Epidermal melanocyte (primary cell): ENCODE results near the gene TECPR2.
"Not testable (repeated sequence)": the region's sequence is repeated elsewhere in the genome, so short reads cannot be mapped to it uniquely, and the experiment has no call there.

Experiments used
- DNase-seq: peaks from one replicate; pipeline ENCODE4 v3.0.0; 2011; ENCODE audit warnings: low spot score; ENCODE audit not compliant: insufficient read length

The TECPR2 gene

DNA sequence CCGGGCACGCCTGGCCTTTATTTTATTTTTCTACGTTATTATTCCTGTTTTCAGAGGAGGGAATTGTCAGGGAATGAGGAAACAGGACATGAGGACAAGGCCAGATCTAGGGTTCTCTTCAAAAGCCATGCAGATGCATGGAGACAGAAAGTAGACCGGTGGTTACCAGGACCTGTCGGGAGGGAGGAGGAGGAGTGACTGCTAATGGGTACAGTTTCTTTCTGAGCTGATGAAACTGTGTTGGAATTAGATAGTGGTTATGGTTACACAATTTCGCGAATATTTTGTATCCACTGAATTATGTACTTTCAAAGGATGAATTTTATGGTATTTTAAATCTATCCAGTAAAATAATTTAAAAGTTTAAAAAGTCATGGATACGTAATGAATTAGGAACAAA is 31.9 kb upstream of the TECPR2 start:
- no peak for DNase-seq

DNA sequence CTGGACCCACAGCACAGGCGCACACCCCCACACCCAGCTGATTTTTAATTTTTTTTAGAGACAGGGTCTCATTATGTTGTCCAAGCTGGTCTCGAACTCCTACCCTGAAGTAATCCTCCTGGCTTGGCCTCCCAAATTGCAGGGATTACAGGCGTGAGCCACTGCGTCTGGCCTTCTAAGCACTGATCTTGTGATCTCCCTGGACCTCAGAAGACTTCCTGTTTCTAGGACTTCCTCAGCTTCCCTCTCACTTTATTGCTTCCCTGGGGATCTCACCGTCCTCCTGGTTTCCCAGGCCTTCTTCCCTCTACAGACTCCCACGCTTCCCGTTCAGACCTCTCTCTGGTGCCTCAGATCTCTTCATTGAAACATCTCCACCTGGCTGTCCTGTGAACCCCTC is 29.4 kb upstream of the TECPR2 start:
- DNase-seq = no peak

DNA sequence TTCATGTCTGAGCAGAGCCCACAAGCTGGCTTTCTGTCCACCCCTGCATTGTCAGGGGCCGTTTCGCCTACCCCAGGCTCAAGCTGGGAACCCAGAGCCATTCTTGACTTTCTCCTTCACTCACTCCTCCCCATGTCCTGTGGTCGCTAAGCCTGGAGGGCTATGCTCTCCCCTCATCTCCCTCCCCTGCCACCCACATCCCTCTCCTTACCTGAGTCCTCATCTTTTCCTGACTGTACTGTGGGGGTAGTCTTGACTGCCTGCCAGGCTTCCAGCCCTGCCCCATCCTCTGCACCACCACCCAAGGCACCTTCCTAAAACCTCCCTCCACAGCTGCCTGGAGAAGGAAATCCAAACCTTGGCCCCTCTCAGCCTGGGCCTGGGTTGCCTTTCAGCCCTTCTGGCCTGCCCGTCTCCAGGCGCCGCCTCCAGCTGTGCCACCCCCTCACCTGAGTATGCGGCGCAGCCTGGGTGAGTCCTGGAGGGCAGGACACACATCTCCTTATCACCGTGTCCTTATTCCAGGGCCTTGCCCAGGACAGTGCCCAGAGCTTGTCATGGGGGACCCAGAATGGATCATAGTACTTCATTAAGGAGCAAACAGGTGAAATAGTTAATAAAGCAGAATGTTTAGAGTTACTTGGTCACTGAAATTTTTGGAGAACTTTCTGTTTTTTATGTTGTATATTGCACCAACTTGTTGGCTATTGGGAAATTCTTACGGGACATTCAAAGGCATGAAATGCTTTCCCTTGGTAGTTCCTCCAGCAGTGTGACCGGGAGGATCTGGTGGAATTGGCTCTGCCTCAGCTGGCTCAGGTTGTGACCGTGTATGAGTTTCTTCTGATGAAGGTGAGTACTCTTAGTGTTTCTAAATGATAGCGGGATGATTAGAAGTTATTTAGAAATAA is 28.7 kb upstream of the TECPR2 start:
- DNase-seq = no peak

DNA sequence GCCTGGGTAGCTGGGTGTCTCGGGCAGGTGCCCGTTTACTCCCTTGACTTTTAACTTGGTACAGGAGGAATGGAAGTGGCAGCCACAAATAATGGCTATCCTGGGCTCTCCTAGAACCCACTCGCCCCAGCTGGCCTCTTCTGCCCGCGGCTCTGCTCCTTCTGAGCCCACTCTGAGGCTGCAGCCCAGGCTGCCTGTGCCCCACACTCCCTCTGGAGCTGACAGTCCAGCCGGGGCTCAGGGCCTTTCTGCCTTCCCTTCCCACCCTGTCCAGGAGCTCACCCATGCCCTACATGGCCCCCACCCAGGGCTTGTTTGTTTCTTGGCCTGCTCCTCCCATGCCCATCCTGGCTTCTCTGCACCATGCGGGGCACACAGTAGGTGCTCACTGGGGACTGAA is 27.6 kb upstream of the TECPR2 start:
- no peak for DNase-seq

DNA sequence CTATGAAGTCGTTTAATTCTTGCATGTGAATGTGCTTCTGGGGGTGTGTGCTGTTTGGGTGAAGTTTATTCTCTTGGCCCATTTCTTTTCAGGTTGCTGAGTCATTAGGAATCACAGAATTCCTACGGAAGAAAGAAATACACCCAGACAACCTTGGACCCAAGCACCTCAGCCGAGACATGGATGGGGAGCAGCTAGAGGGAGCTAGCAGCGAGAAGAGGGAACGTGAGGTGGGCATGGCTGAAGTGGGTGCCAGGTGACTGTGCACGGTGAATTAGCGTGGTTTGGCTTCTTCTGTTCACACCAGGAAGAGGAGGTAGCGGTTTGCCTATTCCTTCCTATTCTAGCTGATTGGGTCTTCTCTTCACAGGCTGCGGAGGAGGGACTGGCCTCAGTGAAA is 24.0 kb upstream of the TECPR2 start:
- DNase-seq = no peak

DNA sequence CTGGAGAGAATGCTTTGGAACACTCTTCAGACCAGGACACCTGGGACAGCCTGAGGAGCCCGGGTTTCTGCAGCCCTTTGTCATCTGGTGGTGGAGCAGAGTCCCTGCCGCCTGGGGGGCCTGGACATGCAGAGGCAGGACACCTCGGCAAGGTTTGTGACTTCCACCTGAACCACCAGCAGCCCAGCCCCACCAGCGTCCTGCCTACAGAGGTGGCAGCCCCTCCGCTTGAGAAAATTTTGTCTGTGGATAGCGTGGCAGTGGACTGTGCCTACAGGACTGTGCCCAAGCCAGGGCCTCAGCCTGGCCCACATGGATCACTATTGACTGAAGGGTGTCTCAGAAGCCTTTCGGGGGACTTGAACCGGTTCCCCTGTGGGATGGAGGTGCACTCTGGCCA is 21.2 kb upstream of the TECPR2 start:
- no peak for DNase-seq

DNA sequence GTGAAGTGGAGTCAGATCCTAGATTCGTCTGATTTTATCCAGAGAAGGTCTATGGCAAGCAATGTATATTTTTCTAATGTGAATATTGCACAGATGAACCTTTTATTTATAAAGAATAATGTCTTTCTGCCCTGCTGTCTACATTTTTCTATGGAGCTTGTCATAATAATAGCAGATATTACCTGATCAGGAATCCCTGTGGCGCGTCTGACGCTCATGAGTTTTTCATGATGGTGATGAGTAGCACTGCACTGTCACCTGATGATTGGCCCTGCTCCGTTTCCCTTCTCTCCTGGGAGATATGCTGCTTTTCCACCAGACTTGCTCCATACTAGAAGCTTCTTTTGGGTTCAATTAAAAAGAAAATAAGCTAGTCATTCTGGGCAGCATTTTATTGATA is 20.5 kb upstream of the TECPR2 start:
- no peak for DNase-seq

DNA sequence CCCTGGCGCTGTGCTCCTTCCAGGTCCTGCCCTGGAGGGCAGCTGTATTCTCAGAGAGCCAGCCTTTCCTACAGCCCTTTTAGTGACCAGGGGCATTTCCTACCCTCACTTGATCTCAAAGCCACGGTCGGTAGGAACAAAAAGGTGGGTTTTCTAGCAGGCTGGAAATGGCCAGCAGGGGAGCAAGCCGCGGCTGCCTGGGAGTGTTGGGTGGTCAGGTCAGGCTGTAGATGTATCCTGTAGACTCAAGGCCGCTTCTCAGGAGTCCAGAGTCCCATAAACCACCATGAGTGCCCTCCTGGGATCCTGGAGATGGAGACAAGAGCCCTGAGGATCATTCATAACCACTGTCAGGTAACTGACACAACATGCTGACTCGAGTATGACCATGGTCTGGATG is 18.7 kb upstream of the TECPR2 start:
- no peak for DNase-seq

DNA sequence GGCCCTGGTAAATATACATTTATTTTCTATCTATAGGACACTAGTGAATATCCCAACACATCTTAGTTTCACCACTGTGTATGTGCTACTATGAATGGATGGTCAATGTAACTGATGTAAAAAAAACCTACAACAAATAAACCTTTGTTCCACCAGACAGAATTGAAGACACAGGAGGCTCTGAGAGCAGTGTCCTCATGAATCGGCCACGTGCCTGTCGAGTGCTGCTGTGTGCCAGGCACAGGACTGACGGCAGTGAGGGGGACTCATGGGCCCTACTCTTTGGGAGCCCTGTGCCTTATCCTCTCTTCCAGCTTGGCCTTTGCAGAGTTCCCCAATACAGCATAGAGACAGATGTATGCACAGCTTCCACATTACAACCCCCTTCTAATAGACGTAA is 18.3 kb upstream of the TECPR2 start:
- peak; percentile 46 for DNase-seq

DNA sequence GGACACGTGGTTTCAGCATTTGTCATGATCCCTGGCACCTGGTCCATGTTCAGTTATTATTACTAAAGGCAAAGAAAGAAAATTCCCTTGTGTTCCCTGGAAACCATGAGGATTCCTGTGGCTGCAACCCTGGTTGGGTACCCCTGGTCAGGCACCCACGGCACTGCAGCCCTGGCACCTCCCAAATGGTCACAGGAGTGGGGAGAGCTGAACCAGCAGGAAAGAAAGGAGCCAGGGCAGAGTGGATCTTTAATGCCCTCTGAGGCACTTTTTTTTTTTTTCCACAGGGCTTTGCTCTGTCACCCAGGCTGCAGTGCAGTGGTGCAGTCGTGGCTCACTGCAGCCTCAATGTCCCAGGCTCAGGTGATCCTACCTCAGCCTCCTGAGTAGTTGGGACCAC is 17.5 kb upstream of the TECPR2 start:
- no peak for DNase-seq

DNA sequence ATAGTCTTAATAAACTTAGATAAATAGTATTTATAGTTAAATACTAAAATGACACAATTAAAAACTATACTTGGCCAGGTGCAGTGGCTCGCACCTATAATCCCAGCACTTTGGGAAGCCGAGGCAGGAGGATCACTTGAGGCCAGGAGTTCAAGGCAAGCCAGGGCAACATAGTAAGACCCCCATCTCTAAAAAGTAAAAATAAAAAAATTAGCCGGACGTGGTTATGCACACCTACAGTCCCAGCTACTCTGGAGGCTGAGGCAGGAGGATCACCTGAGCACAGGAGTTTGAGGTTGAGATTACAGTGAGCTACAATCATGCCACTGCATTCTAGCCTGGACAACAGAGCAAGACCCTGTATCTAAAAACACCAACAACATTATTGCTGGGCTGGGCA is 16.1 kb upstream of the TECPR2 start:
- no peak for DNase-seq

DNA sequence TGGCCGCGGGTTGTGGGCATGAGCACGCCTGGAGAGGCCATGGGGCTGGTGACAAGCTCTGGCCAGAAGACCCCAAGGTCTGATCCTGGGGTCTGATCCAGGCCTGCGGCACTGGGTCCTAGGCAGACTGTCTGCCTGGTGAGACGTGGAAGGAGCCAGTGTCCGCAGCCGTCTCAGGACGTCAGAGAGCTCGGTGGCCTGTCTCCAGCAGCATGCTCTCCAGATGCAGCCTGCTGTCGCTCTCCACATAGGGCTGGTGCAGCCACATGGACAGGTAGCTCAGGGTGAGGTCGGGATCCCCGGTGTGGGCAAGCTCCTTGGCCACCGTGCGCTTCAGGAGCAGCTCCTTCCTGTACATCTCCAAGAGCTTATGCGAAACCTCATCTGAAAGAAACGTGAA is 14.4 kb upstream of the TECPR2 start:
- DNase-seq = no peak

DNA sequence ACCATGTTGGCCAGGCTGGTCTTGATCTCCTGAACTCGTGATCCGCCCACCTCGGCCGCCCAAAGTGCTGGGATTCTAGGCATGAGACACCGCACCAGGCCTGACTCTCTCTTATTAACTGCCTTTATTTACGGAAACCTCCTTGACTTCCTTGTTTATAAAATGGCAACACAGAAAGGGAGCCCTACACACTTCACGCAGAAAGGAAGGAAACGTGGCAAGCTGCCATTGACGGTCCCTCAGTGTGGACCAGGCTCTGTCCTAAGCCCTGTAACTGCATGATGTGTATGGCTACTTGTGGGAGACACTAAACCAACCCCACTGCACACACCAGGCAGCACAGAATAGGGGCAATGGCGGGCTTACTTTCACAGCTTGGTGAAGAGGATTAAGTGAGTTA is 11.7 kb upstream of the TECPR2 start:
- no peak for DNase-seq

DNA sequence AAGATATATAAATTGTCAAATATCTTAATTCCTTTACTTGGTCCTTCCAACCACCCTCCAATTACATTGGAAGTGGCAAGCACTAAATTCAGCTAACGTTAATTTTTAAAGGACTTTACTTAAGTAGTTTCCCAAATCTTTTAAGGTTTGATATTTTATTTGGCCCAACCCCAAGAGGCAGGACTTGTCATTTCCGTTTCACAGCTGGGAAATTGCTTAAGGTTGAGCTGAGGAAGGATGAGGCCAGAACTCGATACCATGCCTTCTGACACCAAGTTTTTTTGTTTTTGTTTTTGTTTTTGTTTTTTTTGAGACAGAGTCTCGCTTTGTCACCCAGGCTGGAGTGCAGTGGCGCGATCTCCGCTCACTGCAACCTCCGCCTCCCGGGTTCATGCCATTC is 11.1 kb upstream of the TECPR2 start:
- not testable (repeated sequence) for DNase-seq

DNA sequence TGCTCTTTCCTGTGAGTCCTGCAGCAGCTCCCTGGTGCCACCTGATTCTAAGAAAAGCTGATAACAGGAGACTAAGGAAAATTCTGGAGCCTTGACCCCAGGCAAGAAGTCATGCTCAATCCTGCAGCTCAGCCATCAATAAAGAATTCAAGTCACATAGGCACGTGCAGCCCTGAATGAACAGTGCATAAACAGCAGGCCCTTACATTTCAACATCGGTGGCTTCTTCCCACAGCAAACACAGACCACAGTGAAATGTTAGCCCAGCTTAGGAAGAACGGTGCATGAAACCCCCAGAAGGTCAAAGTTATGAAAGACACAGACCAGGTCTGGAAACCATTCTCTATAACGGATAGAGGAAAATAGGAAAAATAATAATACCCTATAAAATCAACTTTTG is 10.5 kb upstream of the TECPR2 start:
- no peak for DNase-seq

DNA sequence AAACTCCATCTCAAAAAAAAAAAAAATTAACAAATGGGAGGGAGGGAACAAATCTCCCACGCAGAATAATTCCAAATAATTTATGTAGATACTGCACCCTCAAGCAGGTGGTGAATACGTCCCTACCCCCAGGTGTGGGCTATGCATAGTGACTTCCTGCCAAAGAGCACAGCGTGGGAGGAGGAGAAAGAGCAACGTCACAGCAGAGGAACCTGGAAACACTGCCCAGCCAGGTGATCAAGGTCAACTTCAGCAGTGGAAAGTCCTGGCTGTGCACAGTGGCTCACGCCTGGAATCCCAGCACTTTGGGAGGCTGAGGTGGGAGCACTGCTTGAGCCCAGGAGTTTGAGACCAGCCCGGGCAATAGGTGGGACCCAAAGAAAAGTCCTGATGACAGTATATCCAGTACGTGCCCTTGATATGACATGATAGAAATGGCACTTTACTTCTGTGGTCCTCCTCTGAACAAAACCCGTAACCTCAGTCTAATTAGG is 9.6 kb upstream of the TECPR2 start:
- no peak for DNase-seq

DNA sequence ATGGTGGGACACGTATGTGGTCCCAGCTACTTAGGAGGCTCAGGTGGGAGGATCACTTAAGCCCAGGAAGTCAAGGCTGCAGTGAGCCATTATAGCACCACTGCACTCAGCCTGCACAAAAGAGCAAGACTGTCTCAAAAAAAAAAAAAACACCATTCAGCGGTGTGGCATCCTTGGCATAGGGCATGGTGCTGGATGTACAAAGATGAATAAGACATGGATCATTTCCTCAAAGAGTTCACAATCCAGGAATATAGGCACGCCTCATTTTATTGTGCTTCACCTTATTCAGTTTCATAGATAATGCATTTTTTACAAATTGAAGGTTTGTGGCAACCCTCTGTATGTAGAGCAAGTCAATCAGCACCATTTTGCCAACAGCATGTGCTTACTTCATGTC is 6.5 kb upstream of the TECPR2 start:
- DNase-seq = no peak

DNA sequence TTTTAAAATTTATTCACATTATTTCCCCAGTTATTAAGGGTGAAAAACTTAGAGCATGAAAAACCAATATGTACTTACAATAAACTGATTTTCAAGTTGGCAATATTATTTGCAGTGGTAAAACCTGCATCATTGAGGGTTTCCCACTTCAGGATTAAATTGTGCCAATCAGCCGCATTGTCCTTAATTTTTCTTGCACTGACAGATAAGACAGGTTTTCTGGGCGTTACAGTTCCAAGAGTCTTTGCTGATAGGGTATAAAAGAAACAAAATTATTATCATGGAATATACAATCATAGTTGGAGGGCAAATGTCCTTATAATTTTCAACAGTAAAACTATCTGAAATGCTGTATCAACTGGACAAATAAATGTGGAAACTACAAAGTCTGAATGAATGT is 3.4 kb upstream of the TECPR2 start:
- DNase-seq = no peak

DNA sequence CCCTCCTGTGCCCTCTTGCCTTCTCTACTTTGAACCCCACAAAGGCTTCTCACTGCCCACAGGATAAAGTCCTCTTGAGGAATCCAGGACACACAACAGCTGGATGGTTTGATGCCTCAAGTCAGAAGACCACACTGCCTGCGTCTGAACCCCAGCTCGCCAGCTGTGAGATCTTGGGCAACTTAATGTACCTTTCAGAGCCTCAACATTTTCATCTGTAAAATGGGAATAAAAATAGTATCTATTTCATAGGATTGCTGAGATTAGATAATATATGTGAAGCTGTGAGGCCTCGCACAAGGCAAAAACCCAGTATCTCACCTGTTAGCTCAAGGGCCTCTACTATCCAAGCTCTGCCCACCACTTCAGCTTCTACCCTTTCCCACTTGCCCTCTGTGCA is 2.4 kb upstream of the TECPR2 start:
- DNase-seq = no peak

DNA sequence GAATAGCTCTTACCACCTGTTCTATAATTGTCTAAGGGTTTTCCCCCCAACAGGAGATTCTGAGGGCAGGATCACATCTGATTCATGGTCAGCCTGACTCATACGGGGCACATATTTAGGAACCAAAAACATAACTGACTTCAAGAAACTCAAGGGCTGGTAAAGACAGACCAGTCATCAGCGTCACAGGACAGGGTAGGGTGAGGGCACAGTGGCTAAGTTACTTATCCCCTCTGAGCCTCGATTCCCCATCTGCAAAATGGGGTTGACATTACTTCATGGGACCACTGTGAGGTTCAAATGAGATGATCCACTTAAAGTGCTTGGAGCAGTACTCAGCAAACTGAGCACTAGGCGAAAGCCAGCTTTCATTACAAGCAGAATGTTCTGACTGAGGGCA is 657 bp upstream of the TECPR2 start:
- no peak for DNase-seq

DNA sequence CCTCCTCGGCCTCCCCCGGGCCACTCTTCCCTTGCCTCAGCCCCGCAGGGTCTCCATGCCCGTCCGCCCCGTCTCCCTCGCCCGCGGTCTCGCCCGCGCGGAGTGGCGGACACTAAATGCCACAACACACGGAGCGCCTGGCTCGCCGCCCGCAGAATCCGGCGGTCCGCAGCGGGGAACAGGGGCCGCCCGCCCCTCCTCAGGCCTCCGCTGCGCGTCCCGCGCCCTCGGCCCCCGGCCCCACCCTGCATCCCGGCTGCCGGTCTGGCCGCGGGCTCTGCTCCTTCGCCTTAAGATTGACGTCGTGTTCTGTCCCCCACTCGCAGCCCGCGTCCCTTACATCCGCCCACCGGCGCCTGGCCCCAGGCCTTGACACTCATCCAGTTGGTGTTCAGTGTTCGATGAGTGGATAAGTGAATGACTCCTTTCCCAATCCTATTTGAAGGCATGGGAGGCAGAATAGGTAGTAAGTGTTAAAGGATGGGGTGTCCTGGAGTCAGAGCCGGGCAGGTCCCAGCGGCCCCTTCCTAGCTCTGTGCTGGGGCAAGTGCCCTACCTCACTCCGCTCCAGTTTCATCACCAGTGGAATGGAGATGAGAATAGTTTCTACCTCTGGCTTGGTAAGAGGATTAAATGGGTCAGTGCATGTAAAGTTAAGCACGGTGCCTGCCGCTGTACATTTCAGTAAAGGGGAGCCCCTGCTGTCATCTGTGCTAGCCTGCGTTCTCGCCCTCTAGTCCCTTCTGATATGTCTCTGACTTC is 622 bp downstream of the TECPR2 start:
- DNase-seq = no peak

DNA sequence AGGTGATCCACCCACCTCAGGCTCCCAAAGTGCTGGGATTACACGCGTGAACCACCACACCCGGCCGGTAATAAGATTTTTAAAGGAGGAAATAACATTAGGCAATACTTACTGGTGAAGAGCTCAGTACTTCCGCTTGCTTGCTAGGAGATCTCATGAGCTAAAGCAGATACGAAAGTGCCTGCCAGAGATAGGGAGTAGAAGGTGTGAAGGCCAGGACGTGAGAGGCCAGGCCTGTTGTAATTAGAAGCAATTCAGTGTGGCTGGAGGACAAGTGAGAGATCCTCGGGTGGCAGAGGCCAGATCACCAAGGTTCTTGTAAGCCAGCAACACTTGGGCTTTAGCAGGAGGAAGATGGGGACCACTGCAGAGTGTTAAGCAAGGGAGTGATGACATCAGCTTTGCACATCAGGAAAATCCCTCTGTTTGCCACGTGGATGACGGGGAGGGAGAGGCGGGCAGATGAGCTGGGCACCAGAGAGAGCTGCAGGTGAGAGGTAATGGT is 7.6 kb downstream of the TECPR2 start:
- DNase-seq = no peak

DNA sequence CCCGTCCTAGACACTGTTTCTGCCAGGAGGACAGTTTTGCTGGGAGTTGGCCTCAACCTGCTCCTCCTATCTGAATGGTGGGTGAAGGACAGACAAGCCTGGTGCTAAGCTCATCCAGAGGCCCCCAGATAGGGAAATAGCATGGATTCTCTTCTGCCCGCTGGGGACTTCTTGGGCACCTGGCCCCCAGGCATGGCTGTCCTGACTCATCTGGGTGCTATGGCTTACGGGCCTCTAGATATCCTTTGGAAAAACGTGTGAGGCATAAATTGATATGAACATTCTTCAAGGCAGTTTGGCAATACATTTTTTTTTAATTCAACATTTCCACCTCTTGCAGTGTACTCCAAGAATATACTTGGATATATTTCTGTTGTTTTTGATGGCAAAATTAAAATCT is 8.6 kb downstream of the TECPR2 start:
- DNase-seq = no peak
